ENCODE data around the gene PTPRN2.

DNA sequence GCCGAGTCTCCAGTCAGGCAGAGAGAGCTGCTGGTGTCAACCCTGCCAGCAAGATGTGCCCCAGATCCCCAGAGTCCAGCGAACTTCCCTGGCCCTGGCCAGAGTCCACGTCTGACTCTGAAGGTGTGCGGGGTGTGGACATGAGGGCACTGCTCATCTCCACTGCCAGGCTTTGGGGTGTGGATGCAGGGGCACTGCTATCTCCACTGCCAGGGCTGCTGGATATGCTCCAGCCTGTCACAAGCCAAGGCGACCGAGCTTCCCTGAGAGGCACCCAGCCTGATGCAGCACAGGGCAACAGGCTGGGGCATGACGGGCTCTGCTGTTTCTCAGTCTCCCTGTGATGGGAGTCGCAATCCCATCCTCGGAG, 596.8 kb downstream of the PTPRN2 start:
- TF ChIP-seq, protein P1, sequence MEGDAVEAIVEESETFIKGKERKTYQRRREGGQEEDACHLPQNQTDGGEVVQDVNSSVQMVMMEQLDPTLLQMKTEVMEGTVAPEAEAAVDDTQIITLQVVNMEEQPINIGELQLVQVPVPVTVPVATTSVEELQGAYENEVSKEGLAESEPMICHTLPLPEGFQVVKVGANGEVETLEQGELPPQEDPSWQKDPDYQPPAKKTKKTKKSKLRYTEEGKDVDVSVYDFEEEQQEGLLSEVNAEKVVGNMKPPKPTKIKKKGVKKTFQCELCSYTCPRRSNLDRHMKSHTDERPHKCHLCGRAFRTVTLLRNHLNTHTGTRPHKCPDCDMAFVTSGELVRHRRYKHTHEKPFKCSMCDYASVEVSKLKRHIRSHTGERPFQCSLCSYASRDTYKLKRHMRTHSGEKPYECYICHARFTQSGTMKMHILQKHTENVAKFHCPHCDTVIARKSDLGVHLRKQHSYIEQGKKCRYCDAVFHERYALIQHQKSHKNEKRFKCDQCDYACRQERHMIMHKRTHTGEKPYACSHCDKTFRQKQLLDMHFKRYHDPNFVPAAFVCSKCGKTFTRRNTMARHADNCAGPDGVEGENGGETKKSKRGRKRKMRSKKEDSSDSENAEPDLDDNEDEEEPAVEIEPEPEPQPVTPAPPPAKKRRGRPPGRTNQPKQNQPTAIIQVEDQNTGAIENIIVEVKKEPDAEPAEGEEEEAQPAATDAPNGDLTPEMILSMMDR (conservative IDR thresholded peaks at IDR 0.05 in 1 of 2, IDR thresholded peaks at IDR 0.05 in 1 of 2; ENCODE audit: low read depth in 1 of 2, low read length in 2 of 2) = no peak
- TF ChIP-seq EZH2 (IDR thresholded peaks at IDR 0.05; ENCODE audit: low read length, missing control alignments) = no peak

Measured in fibroblast of lung (primary cell).